ENCODE results near the gene CTSV.

- no peak for TF ChIP-seq CTCF (IDR thresholded peaks at IDR 0.05)
- TF ChIP-seq POLR2AphosphoS5 (IDR thresholded peaks at IDR 0.05), result no peak
- TF ChIP-seq POLR2A (IDR thresholded peaks at IDR 0.05), result no peak
Measured at GRCh38 chr9:97075289-97075985, 36.5 kb upstream of the CTSV start.
